HG03045 (cell line): ENCODE results near the gene CFAP45.
"Not testable (repeated sequence)": the region's sequence is repeated elsewhere in the genome, so short reads cannot be mapped to it uniquely, and the experiment has no call there.

ENCODE experiments used
- ATAC-seq: cut with Tn5 transposase; IDR thresholded peaks from one replicate; pipeline ENCODE4 v1.9.1; 2021; ENCODE audit warnings: mild to moderate bottlenecking, moderate library complexity; ENCODE audit not compliant: unreplicated experiment

Gene CFAP45

GRCh38 chr1:159913451-159914192 lies 13.7 kb upstream of the CFAP45 start:
- ATAC-seq: no peak

- ATAC-seq: no peak
Measured at GRCh38 chr1:159911326-159912070, 11.5 kb upstream of the CFAP45 start.

DNA sequence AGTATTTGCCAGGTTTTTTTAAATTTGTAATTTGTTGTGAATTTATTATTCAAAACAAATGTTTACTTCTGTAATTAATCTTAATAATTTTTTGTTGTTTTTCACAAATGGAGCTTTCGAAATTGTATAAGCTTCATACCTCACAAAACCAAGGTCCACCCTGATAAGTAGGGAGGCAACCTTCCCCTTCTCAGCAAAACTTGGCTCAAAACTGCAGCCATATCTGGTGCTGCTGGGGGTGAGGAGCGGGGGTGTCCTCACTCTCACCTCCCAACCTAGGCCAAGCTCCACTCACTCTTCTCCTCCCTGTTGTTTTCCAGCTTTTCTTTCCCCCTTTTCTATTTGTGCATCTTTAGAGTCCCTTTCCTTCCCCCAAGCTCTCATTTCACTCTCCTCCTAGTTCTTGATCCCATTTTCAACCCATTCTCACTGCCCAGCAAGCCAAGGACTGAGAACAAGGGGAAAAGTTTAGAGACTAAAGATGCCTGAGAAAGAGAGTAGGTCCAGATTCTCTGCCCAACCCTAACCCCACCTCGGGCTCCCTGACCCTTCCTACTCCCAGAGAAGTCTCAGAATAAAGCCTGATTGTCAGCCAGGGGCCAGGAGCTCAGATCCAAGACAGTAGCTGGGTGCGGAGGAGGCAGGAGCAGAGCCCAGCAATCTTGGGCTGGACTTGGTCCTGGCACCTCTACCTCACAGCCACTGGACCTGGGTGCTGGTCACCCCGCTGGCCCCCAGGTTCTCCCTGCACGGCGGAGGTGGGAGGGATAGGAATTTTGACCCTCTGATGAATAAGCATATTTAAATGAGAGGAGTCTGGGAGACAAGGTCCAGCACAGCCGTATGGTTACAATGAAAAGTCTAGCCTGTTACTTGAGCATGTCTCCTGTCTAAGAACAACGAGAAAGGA lies 8.3 kb upstream of the CFAP45 start:
- no peak for ATAC-seq

DNA sequence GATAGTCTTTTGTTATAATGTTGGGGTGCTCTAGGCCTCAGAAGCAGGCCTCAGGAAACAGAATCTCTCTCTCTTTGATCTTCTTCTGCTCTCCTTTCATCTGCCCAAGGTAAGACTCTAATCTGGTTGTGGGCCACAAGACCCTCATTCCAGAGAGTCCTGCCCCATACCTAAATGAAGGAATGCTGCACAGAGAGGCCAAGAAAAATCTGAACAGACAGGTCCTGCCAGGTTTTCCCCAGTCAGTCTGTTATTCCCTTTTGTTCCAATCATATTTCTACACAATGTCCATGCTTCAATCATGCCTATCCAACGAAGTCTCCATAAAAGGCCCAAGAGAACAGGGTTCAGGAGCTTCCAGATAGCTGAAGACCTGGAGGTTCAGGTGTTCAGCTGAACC lies 7.0 kb upstream of the CFAP45 start:
- no peak for ATAC-seq

DNA sequence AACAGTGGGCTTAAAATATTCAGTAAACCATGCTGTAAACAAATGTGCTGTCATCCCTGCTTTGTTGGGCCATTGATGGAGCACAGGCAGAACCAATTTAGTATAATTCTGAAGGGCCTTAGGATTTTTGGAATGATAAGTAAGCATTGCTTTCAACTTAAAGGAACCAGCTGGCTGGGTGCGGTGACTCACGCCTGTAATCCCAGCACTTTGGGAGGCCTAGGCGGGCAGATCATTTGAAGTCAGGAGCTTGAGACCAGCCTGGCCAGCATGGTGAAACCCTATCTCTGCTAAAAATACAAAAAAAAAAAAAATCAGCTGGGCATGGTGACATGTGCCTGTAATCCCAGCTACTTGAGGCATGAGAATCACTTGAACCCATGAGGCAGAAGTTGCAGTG lies 4.1 kb upstream of the CFAP45 start:
- ATAC-seq: not testable (repeated sequence)

GRCh38 chr1:159902541-159902940 lies 2.6 kb upstream of the CFAP45 start:
- ATAC-seq: no peak

DNA sequence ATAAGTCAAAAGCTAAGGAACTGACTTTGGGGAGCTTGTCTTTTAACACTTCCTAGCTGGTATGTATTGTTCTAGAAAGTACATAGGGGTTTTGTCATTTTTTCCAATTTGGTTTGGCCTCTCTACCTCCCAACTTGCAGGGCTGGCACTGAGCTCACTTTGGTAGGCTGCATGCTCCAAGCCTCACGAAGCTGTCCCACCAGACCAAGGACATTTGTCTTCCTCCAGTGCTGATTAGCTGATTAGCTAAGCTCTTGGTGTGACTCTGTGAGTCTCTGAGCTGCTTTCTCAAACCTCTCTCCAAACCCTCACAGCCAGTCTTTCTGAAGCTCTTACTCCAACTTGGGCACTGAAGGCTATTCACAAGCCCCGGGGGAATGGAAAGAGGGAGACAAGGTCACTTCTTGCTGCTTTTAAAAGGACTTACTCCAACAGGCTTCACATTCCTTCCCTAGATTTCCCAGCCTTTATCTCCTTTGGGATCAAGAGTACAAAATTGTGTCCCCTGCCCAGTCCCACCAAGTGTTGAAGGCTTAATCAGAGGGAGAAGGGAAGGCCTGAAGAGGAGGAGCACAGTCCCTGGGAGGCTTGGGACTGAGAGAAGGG lies 893 bp upstream of the CFAP45 start:
- ATAC-seq: no peak

- ATAC-seq: not testable (repeated sequence)
Measured at GRCh38 chr1:159899634-159900033, 331 bp downstream of the CFAP45 start.

- no peak for ATAC-seq
Measured at GRCh38 chr1:159898527-159898926, 1.4 kb downstream of the CFAP45 start.

DNA sequence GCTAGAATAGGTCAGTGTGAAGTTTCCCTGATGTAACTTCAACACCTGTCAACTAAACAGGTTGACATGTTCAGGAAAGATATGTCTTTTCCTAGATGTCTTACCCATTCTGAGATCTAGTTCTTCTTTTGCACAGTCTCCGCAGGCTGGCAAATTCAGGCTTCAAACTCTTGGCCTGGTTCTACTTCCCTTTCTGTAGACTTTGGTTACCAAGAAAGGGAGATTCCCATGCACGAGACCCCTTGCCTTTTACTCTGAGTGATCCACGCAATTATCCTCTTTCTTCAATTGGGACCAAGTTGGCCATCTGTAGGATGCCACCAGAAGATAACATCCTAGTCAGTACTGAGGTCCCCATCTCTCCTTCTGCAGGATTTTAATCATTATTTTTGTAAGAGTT lies 2.0 kb downstream of the CFAP45 start:
- ATAC-seq: no peak

- no peak for ATAC-seq
Measured at GRCh38 chr1:159896546-159896930, 3.4 kb downstream of the CFAP45 start.

DNA sequence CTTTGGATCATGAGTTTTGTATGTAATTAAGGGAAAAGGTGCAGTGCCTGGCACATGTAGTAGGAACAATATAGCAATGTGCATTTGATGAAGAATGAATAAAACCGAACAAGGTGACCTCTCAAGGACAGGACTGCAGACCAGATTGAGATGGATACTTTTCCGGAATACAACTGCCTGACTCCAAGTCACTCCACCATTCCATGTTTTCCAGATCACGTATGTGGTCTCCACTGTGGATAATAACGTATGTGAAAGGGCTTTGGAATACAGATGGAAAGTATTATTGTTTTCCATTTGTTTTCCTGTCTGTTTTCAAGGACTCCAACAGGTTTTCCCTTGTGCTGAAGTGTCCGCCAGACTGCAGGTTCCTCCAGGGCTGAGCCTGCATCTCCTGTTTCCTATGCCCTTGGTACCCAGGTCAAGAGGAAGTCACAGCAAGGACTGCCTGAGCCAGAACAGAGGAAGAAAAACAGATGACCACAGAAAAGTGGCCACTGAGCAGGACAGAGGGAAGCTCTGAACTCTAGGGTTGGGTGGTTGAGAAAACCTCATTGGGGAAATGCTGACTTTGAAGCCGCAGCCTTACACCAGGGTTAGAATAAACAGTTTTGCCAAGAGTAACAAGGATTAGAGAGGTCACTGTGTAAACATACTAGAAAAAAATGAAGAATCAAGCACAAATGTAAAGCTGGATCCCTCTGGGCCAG lies 4.0 kb downstream of the CFAP45 start:
- ATAC-seq: no peak

- ATAC-seq: no peak
Measured at GRCh38 chr1:159895286-159895685, 4.7 kb downstream of the CFAP45 start.

GRCh38 chr1:159892944-159893343 lies 7.0 kb downstream of the CFAP45 start:
- ATAC-seq: no peak

- peak; percentile 49 for ATAC-seq
Measured at GRCh38 chr1:159891275-159892157, 8.4 kb downstream of the CFAP45 start.

DNA sequence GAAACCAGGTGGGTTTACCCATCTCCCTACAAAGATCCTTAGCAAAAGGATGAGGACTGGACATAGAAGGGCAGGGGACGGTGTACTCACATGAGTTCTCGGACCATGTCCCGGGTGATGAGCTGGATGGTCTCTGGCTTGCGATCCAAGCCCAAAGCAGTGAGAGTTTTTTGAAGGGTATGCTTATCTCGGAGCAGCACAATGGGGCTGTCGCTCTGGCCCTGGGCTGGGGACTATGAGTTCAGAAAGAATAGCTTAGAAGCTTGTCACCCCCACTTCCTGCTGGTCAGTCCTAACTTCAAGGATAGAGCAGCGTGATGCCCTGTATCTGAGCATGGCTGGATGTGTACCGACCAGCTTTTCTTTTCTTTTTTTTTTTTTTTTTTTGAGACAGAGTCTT lies 9.6 kb downstream of the CFAP45 start:
- no peak for ATAC-seq

- peak; percentile 87 for ATAC-seq
Measured at GRCh38 chr1:159889821-159890252, 10.1 kb downstream of the CFAP45 start.

DNA sequence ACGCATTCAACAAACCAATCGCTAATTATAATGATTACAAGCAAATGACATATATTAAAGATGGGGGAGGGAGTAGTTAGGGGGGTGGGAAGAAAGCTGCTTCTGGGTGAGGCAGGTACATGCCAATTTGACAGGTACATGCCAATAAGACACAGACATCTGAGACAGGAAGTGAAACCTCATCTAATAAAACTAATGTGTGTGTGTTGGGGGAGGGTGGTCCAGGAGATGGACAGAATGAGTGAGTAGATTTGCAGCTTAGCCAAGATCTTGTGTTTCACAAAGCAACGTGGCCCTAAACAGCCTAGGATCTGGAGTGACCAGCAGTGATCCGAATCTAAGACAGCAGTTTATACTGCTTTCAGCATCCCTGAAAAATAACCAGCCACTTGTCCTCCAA lies 10.8 kb downstream of the CFAP45 start:
- ATAC-seq: no peak

GRCh38 chr1:159884296-159884695 lies 15.7 kb downstream of the CFAP45 start:
- ATAC-seq: no peak
